Stimulated activated CD8-positive, alpha-beta memory T cell treated with anti-CD3 and anti-CD28 coated beads, Interleukin-7, amount 100 ng/mL, for 24 hours (primary cell): Measurements from ENCODE around the gene GUCY1A2.
"Not testable (repeated sequence)": the region's sequence is repeated elsewhere in the genome, so short reads cannot be mapped to it uniquely, and the experiment has no call there.

Experiments
- DNase-seq: peaks from one replicate; pipeline ENCODE4 v3.0.0-alpha.2; 2020; ENCODE audit warnings: low read depth

The GUCY1A2 gene

DNA sequence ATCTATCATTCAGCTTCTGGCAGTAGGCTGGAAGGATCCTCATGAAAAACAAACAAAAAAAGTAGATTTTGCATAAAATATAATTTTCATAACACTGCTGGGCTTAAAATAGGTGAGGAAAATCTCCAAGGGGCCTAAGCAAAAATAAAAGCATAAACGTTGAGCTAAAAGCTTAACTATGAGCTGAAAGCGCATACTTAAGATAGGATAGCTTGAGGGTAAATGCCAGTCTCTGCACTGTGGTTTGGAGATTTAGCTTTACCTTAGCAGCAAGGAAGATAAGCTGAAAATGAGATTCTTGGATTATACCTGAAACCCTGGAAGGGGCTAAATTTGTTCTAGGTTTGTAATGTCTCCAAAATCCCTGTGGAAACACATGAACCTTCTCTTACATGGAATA is 183.7 kb downstream of the GUCY1A2 start:
- no peak for DNase-seq

DNA sequence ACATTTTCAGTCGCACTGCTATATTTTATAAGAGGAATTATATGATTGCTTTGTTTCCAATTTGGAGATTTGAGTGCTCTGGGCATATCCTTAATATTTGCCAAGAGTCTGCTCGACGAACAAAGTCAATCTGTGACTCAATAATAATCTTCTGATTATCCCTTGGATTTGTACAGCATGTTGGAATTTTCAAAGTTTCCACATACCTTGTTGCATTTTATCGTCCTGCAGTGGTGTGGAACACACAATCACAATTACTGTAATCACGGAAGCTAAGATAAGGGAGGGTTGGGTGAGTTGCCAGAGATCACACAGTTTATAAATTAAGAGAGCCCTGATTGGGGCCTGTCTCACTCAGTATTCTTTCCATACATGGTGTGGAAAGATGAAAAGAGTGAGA is 189.3 kb downstream of the GUCY1A2 start:
- no peak for DNase-seq

DNA sequence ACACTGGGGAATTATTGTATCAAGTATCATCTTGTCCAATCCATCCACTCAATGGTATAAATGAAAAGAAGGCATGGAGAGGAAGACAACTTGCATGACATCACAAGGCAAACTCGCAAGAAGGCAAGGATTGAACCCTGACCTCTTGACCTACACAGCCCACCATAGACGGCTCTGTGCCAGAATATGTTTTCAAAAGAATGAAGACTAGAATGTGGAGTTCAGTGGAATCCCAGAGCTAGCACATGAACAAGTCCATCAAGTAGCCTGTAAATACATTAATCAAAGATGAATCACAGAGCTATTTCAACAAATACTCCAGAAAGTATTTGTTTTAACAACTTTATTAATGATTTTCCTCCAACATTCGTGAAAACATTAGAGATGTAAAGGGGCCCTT is 189.7 kb downstream of the GUCY1A2 start:
- DNase-seq: no peak

DNA sequence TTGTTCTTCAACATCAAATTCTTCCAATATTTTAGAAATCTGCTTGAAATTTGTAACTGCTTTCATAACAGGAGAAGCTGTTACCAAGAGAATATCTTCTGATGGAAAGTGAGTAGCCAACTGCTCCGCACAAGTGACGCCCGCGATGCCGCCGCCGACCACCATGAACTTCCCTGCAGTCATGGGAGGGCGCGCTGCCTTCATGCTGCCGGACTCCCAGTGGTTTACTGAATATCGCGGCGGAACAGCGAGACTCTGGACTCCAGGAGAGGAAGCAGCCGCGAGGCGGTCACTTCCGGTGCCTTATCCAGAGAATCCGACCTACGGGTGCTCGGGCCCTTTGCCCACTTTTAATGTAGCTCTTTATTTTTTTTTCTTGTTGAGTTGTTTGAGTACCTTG is 190.6 kb downstream of the GUCY1A2 start:
- no peak for DNase-seq

DNA sequence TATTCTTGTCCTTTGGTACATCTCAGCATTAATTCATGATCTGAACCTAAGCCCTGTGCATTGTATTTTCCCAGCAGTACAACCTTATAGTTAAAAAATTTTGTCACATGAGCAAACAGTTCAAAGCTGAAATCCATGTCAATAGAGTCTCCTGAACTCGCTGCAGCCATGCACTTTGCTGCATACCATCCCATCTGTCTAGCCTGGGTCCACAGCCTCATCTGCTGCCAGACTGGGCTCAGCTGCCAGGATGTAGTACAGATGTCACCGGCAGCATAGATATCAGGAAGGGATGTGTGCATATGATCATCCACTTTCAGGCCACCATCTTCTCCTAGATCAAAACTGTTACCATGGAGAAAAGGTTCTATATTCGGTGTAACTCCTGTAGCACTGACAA is 191.7 kb downstream of the GUCY1A2 start:
- not testable (repeated sequence) for DNase-seq

DNA sequence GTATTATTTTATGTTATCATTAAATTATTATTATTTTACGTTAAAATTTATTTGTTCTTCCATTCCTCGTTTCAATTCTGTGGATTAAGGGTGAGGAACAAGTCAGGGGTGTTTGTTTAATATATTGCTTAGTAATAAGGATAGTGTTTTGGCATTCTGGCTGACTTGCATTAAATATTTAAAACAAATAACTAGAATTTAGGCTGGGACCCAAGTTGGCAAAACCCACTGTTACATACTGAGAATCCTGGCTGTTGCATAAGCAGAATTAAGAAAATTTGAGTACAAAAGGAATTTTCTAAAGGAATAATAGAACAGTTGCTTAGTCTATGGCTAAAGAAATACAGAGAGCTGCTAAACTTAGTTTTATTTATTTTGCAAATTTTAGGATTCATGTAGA is 196.4 kb downstream of the GUCY1A2 start:
- no peak for DNase-seq

DNA sequence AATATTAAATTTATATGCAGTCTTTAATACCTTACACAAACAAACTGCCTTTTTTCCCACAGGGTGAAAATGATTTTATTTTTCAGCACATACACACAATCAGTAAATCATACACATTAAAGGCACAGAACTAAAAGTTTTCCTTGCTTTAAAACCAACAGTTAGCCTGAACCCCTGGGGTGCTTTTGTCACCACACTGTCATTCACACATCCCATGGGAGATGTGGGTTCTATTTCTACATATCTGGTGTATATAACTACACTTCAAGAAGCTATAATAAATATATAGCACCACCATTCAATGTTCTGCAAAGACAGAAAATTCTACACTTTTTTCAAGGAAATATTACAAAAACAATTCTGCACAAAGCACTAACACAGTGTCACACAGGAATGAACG is 197.0 kb downstream of the GUCY1A2 start:
- no peak for DNase-seq

DNA sequence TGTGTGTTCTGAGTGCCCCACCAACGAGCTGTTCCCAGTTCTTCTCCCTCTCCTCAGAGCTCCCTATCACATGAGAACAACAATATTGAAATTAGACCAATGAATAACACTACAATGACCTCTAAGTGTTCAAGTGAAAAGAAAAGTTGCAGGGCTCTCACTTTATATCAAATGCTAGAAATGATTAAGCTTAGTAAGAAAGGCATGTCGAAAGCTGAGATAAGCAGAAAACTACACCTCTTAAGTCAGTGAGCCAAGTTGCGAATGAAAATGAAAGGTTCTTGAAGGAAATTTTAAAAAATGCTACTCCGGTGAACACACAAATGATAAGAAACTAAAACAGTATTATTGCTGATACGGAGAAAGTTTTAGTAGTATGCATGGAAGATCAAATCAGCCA is 199.8 kb downstream of the GUCY1A2 start:
- no peak for DNase-seq

DNA sequence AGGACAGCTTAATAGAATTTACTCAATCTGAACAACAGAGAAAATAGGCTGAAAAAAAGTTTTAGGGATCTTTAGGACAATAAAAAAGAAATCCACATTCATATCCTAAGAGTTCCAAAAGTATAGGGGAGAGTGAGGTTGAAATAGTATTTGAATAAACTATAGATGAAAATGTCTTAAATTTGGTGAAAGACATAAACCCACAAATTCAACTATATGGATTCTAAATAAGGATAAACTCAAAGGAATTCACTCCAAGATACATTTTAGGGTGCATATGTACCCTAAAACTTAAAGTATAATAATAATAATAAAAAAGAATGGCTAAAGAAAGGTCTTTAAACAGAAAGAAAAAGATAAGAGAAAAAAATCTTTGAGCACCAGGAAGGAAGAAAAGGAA is 203.1 kb downstream of the GUCY1A2 start:
- DNase-seq: no peak

DNA sequence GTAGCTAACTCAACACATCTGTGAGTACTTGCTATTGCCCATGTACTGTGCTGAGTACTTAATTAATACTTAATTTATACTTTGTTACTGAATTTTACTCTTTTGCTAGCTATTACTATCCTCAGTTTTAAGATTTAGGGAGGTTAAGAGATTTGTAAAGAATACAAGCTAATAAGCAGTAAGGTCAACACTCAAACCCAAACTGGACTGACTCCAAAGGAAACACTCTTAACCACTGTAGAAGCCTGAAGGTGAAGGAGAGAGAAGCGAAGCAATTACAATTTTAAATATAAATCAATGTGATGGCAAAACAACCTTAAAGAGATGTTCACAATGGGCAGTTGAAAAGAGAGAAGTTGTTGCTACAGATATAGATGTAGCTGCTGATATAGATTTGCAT is 204.5 kb downstream of the GUCY1A2 start:
- no peak for DNase-seq

DNA sequence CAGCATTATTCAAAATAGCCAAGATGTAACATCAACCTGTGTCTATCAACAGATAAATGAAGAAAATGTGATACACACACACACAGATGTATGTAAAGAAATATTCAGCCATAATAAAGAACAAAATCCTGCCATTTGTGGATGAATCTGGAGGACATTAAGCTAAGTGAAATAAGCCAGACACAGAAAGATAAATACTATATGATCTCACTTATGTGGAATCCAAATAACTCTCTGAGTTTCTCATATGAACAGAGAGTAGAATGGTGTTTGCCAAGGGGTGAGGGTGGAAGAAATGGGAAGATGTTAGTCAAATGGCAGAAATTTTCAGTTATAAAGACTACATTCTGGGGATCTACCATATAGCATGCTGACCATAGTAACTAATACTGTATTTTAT is 224.2 kb downstream of the GUCY1A2 start:
- no peak for DNase-seq

DNA sequence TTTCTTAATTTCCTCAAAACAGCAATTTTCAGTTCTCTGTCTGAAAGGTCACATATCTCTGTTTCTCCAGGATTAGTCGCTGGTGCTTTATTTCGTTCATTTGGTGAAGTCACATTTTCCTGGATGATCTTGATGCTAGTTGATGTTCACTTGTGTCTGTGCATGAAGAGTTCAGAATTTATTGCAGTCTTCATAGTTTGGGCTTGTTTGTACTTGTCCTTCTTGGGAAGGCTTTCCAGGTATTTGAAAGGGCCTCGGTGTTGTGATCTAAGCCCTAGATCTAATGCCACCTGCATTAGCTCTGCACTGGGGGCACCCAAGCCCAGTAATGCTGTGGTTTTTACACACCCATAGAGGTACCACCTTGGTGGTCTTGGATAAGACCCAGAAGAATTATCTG is 228.9 kb downstream of the GUCY1A2 start:
- DNase-seq: no peak

DNA sequence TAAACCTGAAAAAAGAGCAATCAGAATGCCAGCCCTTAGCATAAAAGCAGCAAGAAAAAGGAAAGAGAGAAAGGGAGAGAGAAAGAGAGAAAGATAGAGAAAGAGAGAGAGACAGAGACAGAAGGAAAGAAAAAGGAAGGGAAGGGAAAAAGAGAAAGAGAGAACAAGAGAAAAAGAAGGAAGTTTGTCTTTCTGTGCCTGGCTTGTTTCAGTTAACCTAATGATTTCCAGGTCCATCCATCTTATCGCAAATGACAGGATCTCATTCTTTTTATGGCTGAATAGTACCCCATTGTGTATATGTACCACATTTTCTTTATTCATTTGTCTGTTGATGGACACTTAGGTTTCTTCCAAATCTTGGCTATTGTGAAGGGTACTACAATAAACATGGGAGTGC is 230.8 kb downstream of the GUCY1A2 start:
- no peak for DNase-seq

DNA sequence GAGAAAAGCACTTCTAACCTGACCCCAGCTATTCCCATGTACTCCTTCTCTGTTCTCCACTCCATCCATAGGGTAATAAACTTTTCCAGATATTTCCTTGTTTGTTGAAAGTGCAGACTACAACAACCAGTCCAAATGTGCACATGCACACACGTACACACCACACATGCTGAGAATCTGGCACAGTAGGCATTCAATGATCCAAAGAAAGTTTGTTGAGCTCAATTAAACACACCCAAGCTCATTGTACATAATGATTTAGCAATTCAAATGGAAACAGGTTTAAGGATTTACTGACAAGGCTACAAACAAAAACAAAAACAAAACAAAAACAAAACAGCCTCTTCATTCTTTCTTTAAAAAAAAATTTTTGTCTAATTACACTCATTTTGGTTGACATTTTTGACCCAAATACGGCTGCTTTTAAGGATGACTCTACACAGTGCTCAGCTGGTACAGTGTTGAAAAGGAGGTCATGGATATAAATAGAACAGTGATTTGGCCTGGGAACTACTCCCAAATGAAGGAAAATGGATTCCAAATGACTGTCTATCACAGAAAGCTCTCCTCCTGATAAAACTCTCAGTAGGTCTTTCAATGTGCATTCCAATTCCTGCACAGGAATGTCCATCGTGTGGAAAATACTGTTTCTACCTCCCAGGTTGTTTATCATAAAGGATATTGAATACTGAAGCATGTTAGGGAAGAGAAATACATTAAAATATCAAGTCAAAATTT is 232.2 kb downstream of the GUCY1A2 start:
- DNase-seq: no peak

DNA sequence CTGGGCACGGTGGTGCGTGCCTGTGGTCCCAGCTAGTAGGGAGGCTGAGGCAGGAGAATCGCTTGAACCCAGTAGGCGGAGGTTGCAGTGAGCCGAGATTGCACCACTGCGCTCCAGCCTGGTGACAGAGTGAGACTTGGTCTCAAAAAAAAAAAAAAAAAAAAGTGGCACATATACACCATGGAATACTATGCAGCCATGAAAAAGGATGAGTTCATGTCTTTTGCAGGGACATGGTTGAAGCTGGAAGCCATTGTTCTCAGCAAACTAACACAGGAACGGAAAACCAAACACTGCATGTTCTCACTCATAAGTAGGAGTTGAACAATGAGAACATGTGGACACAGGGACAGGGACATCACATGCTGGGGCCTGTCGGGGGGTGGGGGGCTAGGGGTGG is 241.0 kb downstream of the GUCY1A2 start:
- DNase-seq: not testable (repeated sequence)

DNA sequence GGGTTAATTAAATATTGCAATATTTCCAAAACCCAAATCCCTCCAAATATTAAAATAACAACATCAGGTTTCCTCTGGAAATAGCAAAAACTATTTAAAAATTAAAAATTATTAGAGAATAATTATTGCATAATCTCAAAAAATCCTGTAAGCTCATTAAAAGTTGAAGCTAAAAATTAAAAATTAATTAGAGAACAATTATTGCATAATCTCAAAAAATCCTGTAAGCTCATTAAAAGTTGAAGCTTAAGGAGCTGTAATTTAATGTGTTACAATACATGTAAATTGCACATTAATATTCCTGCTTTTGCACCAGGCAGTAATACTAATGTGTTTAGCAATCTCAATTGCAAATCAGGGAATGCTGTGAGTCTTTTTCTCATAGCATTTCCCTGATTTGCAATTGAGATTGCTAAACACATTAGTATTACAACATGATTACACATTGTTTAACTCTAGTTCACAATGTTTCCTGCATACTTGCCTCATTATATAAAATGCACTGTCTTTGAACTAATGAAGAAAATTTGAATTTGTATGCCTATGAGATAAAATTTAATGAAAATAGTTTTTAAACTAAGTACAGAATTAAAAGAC is 247.7 kb downstream of the GUCY1A2 start:
- no peak for DNase-seq

DNA sequence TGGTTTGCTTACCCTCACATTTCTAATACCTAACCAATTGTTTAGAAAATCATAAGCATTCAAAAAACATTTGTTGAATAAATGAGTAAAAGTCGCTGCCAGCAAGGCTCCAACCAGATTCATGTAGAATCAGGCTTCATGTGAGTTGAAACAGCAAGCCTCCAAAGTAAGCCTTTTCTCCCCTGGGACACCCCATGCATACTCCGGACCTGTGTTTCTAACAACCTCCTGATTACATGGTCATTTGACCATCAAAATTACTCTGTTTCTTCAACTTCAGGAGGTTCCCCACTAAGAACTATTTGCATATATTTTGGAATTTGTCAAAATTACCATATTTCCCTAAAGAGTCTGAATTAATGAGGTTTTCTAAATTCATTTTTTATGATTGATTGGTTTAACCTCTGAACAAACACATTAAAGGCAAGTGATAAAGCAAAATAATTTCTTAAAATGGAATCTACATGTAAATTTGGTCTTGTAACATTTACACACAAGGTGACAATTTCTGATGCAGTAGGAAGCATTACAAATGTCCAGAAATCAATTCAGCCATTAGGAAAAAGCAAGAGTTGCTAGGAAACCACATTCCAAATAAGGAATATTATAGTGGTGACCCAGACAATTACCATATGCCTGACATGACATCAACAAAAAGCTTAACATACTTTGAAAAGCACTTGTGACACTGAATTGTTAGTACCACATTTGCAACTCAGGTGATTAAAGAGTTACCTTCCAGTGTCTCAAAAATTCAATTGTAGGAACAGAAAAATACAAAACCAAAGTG is 252.6 kb downstream of the GUCY1A2 start:
- no peak for DNase-seq

DNA sequence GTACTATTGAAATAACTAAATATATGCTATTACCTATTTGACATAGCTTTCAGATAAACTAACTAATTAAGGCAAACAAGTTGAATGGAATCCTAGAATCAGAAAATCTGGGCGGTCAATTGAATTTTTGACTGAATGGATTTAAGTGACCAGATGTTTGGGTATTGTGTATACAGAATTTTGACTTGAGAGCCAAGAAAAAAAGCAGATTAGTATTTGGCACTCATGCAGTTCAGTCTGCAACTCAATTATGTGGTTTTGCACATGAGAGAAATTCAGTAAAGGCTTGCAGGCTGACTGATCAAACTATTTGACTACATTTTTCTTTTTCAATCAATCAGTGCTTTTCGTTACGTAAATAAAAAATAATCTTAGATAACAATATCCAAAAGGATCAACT is 254.8 kb downstream of the GUCY1A2 start:
- no peak for DNase-seq

DNA sequence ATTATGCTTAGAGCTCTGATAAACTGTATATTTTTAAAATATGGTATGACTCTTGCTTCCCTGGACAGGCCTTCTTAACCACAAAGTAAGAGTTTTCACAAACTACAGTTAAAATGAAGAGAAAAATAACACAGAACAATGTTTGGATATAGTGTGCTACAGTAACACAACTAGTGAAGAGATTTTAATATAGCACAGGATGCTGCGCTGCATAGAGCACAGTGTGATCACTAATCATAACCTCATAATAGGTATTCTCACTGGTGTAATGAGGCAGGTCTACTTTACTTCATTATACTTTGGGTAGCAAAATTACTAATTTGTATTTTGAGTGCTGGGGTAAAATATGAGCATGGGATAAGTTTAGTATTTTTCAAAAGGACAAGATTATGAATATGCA is 256.5 kb downstream of the GUCY1A2 start:
- no peak for DNase-seq

DNA sequence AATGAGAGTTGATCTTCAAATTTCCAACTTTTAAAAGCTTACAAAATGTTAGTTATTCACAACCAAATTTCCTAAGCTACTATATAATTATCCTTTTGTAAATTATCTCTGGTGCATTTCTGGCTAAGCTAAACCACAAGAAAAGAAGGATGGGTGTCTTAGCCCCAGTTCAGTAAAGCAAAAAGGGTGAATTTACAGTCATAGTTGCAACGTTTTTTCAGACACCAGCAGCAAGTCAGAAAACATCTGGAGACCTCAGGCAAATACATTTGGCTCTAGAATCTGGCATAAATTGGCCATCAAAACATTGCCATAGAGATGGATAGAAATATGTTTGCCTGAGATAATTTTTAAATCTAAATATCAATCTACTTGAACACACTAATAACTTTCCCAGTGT is 257.0 kb downstream of the GUCY1A2 start:
- DNase-seq: no peak

DNA sequence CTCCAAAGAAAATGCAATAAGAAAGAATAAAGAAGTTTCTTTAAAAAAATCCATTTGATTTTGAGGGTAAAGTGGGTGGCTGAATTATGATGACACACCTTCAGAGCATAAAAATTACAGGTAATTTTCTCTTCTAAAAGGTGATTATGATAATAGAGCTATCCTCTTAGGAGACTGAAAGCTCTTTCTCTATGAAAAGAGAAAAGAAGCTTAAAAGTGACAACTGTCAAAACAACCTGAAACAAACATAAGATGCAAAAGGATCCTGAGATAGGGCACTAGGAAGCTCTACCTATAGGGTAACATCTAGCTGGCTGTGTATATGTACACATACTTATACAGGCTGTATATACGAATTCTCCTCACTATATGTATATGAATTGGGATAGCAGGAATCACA is 270.2 kb downstream of the GUCY1A2 start:
- DNase-seq: no peak

DNA sequence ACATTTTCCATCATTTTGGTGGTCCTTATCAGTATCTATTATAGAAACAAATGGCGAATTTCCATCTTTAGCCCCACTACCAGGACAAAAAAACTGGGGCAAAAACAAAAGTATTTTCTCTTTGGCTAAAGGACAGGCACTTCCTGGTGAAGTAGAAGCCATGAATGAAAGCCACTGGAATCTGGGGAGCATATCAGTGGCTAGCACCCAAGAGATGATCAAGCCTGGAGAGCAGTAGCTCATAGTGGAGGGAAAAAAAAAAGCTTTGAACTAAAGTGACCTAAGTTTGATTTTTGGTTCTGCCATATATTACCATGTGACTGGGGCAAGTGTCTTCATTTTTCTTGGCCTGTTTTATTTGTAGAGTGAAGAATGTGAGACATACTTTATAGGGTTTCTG is 272.3 kb downstream of the GUCY1A2 start:
- DNase-seq: no peak

DNA sequence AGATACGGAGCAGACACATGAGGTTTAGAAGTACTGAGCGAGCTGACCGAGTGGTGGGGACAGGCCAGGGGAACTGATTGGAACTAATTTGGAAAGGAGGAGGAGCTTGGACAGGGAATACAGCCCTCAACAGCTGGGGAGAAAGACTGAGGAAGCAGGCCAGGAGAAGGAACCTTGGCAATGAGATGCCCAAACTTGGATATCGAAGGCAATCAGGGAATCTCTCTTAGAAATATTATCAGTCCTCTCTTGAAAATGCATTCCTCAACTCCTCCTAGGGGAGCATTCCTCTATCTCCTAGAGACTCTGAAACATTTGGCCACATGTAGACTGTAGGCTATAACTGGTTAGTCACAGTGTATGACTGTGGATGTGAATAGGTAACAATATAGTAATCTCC is 284.6 kb downstream of the GUCY1A2 start:
- no peak for DNase-seq
